Measurements from ENCODE around the gene COL6A5.
"Not testable (repeated sequence)": the region's sequence is repeated elsewhere in the genome, so short reads cannot be mapped to it uniquely, and the experiment has no call there.

Gene COL6A5, protein sequence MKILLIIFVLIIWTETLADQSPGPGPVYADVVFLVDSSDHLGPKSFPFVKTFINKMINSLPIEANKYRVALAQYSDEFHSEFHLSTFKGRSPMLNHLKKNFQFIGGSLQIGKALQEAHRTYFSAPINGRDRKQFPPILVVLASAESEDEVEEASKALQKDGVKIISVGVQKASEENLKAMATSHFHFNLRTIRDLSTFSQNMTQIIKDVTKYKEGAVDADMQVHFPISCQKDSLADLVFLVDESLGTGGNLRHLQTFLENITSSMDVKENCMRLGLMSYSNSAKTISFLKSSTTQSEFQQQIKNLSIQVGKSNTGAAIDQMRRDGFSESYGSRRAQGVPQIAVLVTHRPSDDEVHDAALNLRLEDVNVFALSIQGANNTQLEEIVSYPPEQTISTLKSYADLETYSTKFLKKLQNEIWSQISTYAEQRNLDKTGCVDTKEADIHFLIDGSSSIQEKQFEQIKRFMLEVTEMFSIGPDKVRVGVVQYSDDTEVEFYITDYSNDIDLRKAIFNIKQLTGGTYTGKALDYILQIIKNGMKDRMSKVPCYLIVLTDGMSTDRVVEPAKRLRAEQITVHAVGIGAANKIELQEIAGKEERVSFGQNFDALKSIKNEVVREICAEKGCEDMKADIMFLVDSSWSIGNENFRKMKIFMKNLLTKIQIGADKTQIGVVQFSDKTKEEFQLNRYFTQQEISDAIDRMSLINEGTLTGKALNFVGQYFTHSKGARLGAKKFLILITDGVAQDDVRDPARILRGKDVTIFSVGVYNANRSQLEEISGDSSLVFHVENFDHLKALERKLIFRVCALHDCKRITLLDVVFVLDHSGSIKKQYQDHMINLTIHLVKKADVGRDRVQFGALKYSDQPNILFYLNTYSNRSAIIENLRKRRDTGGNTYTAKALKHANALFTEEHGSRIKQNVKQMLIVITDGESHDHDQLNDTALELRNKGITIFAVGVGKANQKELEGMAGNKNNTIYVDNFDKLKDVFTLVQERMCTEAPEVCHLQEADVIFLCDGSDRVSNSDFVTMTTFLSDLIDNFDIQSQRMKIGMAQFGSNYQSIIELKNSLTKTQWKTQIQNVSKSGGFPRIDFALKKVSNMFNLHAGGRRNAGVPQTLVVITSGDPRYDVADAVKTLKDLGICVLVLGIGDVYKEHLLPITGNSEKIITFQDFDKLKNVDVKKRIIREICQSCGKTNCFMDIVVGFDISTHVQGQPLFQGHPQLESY (N-terminal part only)

DNA sequence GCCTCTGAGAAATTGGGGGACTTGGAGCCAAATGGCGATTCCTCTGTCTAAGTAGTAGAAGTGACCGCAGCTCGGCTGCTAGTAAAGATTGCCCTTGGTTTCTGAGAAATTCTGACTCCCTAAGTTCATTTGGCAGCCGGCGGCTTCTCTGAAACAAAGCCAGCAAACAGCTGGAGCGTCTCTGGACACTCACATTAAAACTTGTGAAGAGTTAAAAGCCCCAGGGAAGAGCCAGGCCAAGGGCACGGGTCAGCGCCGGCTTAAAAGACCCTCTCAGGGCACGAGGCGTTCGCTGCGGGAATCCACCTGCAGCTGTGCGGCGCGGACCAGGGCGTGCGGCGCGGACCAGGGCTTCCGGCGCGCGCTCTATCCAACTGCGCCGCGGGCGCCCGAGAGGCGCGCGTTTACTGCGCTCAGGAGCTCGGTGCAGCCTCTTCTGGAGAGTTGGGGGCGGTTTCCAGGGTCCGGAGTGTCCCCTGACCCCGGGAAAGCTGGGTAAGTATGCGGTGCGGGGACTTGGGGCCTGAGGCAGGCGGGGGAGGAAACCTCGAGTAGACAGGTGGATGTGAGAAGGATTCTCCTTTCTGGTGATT is at the start of gene COL6A5:
COL6A5 (plus strand) TSS at position 186 of the 593 bp plus-strand sequence. CDS start 27,967 bp downstream, outside the sequence.
- DNase-seq (ENCODE audit: low read depth in 2 of 2), result no peak

DNA sequence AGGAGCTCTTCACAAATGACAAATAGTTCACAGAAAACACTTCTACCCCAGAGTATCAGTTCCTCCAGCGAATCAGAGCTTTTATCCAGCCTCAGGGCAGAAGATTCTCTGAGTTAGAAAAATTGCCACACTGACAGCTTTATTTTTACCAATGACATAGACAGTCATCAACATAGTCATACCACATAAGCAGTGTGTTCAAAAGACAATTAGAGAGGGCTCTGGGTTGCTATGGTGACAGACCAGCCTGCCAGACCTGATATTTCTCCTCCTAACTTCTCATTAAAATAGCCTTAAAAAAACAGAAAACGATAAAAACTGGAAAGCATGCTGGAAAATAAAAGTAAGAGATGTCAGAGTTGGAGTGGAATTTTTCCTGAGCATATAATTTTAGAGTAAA is 45.9 kb upstream of the COL6A5 start:
- DNase-seq (ENCODE audit: low read depth in 2 of 2), result no peak

DNA sequence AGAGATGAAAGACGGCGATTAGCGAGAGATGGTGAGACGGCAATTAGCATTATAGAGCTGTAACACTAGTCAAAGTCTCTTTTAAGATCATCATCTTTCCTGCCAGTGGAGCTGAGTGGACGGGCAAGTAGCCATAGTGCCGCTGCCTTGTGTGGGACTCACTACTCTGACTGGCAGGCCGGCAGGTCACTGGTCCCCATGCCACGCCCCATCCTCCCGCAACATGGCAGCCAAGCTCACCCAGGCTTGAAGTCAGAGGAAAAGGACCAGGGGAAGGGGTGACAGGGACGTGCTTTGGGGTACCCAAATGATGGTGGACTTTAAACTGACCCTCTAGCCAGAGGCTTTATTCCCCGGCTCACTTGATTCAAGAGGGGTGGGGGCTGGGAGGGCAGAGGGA is 44.6 kb upstream of the COL6A5 start:
- no peak for DNase-seq (ENCODE audit: low read depth in 2 of 2)

DNA sequence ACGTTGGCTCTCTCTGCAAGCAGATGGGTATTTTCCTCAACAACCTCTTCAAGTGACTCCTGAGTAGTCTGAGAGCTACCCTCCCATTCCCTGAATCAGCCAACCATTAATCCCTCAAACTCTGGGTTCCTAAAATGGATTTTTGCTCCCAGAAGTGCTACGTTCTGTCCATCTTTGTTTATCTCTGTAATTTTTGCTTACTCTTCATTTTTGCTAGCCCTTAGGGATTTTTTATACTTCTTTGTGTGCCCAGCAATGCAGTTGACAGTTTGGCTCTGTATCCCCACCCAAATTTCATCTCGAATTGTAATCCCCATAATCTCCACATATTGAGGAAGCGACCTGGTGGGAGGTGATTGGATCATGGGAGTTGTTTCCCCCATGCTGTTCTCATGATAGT is 35.4 kb upstream of the COL6A5 start:
- DNase-seq (ENCODE audit: low read depth in 2 of 2), result no peak

DNA sequence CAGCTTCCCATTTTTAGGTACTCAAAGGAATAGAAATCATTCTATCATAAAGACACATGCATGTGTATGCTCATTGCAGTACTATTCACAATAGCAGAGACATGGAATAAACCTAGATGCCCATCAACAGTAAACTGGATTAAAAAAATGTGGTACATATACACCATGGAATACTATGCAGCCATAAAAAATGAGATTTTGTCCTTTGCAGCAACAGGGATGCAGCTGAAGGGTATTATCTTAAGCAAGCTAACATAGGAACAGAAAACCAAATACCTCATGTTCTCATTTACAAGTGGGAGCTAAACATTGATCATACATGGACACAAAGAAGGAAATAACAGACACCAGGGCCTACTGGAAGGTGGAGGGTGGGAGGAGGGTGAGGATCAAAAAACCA is 33.1 kb upstream of the COL6A5 start:
- DNase-seq (ENCODE audit: low read depth in 2 of 2), result no peak

DNA sequence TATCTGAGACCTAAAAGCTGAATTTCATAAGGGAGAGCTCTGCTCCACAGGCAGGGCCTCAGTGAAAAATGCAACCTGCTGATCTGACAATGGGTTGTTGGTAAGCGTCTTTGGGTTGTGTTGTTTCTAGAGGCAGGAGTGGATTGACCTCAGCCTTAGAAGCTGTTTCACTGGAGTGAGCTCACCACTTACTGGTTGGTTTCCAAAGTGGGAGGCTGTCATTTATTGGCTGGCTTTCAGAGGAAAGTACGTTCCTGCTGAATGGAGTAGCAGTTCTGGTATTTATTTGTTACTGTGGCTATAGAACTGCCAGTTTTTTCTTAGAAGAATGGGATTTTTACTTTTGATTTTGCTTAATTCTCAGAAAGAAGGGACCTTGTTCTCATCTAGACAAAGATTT is 29.3 kb upstream of the COL6A5 start:
- DNase-seq (ENCODE audit: low read depth in 2 of 2), result no peak

DNA sequence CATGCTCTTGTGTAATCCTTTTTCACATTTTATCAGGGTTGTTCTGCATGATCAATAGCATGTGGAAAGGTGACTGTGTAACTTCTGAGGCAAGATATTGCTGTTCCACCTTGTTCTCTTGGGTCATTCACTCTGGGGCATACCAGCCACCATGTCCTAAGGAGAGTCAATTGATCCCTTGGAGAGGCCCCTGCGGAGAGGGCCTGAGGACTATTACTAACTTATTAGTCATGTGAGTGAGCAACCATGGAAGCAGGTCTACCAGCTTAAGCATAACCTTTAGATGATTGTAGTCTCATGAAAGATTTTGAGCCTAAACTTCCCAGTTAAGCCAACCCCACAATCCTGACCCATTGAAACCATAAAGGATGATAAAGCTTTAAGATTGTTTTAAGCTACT is 22.0 kb upstream of the COL6A5 start:
- no peak for DNase-seq (ENCODE audit: low read depth in 2 of 2)

DNA sequence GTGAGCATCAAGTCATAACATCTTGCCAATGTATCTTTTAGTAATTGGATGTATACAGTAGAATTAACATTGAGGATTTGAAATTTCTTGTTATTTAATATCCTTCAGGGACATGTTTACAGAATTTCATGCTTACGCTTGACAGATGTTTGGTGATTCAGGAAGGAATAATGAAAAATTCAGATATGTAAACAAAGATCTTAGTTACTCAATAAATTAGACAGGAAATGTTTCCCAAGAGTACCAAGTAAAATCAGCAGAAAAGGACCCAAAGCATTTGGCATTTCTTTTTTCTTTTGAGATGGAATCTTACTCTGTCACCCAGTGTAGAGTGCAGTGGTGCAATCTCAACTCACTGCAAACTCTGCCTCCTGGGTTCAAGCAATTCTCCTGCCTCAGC is 4.7 kb upstream of the COL6A5 start:
- DNase-seq (ENCODE audit: low read depth in 2 of 2), result no peak

DNA sequence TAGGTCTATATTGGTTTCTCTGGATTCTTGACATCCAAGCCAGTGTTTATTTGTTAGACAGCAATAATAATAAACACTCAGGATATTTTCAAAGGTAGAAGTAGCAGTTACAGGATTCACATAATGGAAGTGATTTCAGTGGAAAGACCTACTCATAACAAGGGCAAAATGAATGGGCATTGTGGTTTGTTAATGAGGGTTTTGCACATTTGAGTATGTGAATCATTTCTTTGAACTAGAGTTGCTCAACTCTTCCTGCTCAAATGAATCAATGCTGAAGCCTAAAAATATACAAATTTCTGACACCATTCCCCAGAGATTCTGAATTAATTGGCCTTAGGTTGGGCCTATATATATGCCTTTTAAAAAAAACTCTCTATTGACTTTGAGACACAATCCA is 4.1 kb upstream of the COL6A5 start:
- no peak for DNase-seq (ENCODE audit: low read depth in 2 of 2)

DNA sequence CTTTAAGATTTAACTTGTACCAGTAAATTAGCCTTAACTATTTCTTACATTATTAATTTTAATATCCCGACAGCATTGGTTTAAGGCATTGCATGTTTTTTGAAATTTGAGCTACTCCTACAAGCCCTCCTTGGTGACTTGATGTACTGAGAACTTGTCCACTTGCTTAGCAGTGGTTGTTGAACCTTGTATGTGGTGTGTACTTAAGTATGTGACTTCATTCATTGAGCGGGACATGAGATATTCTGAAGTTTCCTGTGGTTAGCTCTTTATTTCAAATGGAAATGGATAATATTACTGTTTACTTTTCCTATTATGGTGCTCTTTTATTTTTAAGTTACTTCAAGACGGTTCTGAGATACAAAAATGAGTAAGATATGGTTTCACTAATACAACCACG is 3.6 kb upstream of the COL6A5 start:
- no peak for DNase-seq (ENCODE audit: low read depth in 2 of 2)

DNA sequence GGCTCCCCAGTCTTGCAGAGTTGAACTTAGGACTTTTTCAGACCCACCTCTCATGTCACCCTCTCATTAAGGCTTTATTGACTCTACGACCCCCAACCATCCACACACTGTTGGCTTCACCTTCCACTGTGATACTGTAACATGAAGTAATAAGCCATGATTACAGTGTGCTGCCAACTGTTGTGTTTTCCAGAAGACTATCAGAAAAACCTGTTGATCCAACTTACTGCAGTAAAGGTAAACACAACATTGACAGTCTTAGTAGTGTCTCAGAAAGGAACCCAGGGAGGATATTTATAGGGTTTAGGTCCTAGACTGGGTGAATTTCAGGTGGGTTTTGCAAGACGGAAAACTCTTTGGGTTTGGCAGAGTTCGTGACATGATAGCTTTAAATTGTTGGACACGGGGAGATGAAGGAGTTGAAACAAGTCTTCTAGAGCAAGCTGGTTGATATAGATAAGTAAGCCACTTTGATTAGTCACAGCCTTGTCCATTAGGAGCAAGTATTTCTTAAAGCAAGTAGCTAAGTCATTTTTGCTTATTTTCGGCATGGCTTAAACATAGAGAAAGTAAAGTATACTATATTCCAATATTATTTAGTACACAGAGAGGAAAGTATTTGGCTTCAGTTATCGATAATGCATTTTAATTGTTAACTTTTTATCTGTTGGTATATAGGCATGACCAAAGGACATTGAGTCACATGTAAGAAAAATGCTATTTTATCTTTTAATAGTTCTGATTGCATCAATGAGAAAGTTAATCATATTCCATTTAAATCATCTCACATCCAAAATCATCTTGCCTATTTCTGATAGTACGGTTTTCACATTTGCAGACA is 2.4 kb upstream of the COL6A5 start:
- no peak for DNase-seq (ENCODE audit: low read depth in 2 of 2)

DNA sequence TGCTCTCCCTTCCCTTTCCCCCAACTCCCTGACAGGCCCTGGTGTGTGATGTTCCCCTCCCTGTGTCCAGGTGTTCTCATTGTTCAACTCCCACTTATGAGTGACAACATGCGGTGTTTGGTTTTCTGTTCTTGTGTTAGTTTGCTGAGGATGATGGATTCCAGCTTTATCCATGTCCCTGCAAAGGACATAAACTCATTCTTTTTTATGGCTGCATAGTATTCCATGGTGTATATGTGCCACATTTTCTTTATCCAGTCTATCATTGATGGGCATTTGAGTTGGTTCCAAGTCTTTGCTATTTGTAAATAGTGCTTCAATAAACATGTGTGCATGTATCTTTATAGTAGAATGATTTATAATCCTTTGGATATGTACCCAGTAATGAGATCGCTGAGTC is 2.8 kb downstream of the COL6A5 start:
- not testable (repeated sequence) for DNase-seq (ENCODE audit: low read depth in 2 of 2)

DNA sequence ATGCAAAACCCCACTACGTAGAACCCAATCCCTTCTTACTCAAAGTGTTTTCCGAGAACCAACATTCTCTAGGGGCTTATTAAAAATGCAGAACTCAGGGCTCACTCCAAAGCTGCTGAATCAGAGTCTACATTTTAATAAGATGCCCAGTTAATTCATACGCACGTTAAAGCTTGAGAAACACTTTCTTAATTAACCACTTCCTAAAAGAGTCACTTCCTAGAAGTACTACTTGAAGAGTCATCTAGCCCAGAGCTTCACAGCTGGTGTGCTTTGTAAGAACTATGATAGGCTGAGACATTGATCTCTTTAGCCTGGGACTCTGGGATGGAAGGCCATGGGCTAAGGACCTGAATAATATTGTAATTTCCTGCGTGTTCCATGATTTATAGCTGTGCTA is 9.0 kb downstream of the COL6A5 start:
- DNase-seq (ENCODE audit: low read depth in 2 of 2), result no peak

DNA sequence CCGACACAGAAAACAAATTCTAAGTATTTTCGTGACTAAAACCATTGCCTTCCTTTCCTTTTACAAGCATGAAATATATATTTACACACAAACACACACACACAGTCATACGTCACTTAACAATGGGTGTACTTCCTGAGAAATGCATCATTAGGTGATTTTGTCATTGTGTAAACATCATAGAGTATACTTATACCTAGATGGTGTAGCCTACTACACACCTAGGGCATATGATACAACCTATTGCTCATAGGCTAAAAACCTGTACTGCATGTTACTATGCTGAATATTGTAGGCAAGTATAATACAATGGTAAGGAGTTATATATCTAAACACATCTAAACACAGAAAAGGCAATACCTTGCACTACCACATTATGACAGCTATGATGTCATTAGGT is 28.6 kb downstream of the COL6A5 start:
- no peak for DNase-seq (ENCODE audit: low read depth in 2 of 2)

DNA sequence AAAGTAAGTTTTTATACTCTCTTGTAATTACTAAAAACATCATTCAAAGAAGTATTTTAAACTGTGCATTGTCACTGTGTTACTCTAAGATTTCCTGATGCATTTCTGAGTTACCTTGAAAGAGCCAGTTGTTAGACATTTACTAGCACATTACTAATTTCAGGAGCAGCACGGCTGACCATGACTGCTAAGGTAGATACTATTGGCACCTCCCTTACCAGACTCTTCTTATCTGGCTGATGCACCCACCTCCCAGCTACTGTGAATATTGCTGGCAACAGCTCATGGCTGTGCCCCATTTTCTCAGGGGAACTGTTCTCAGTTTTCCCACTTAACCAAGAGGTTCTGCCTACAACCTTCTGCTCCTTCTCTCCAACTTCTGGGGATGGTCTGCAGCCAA is 29.4 kb downstream of the COL6A5 start:
- DNase-seq (ENCODE audit: low read depth in 2 of 2), result no peak

DNA sequence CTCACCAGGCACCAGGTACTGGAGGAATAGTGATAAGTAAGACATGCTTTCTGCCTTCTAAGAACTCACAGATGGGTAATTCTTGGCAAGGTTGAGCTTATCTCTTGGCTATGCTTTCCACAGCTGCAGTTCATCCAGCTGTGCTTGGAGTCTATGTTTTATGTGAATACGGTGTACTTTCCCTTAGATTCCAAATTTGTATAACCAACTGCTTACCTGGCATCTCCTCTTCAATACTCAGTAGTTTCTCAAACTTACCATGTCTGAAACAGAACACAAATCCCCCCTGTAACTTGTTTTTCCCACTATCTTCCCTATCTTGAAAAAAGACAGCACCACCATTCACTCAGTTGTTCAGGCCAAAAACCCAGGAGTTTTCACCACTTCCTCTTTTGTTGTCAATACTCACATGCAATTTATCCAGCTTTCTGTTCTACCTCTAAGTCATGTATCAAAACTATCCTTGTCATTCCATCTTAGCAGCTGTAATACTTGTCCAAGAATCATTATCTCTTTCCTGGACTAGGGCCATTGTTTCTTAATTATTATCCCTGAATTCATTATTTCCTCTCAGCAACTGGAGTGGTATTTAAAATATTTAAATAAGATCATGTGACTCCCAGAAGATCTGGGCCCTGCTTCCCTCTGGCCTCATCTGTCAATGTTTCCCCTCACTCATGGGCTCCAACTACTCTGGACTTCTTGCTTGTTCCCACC is 32.6 kb downstream of the COL6A5 start:
- no peak for DNase-seq (ENCODE audit: low read depth in 2 of 2)

DNA sequence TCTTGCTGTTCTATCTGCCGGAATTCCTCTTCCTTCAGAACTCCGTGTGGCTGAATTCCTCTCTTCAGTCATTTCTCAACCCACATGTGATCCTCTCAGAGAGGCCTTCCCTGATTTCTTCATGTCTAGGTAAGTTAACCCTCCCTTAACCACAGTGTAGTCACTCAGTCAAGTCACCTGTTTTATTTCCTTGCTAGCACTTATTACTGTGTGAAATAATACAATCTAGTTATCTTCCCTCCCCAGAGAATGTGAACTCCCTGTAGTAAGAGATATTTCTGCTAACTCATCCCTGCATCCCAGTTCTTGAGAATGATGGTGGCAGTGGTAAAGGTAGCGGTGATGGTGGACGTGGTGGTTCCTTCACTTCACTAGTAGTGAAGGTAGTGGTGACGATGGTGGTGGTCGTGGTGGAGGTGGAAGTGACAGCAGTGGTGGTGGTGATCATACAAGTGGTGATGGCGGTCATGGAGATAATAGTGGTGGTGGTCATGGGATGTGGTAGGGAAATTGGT is 33.3 kb downstream of the COL6A5 start:
- no peak for DNase-seq (ENCODE audit: low read depth in 2 of 2)

DNA sequence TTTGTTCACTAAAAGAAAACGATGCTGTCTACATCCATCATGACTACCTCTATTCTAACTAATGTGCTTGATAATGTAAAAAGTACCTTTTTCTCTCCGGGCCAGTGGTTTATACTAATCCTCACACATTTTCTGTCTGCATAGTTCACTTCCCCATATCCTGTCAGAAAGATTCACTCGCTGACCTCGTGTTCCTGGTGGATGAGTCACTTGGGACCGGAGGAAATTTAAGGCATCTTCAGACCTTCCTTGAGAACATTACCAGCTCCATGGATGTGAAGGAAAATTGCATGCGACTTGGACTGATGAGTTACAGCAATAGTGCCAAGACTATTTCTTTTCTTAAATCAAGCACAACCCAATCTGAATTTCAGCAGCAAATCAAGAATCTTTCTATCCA is 33.8 kb downstream of the COL6A5 start:
- no peak for DNase-seq (ENCODE audit: low read depth in 2 of 2)

DNA sequence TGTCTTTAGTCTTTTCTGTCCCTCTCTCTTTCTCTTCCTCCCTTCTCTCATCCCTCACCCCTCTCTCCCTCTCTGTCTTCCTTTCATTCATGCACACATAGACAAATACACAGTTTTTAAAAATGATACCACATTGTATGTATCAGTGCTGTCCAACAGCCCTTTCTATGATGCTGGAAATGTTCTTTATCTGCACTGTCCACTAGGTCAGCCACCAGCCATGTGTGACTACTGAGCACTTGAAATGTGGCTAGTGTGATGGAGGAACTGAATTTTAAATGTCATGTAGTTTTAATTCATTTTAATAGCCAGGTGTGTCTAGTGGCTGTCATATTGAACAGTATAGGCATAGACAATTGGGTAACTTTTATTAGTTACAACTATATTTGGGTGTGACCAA is 34.9 kb downstream of the COL6A5 start:
- DNase-seq (ENCODE audit: low read depth in 2 of 2), result no peak

DNA sequence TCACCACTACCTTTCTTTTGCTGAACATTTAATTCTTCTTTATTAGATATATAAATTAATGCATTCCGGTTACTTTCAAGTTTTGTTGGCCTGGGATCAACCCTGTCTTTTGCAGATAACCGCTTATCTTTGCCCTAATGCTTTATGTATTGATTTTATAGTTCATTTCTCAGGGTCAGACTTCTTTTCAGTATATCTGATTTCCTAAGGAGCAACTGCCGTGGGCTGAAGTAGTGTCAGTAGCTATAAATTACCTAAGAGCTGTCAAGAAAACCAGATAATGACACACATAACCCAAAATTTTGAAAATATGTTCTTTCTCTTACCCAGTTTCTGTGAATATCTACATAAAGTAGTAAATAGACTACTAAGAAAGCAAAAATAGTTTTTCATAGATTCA is 38.0 kb downstream of the COL6A5 start:
- no peak for DNase-seq (ENCODE audit: low read depth in 2 of 2)
